Measurements from ENCODE around the gene INSR.

DNA sequence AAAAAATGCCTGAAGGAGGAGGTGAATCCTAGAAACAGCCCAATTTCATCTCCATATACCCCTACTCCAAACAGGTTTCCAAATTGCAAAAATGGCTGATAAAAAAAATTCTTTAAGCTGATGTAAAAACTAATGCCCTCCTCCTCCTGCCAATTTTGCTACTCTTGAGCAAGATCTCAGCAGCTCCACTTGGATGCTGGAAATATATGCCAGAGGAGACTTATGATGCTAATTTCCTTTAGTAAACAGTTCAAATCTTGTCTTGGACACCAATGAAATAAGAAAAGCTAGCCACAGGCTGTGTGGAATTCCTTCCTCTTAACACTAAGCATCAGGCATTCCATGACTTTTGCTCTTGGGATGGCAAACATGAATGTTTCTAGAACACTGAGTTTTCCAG, 67.5 kb downstream of the INSR start:
- TF ChIP-seq CTCF (IDR thresholded peaks at IDR 0.05) (no peak), POLR2A (IDR thresholded peaks at IDR 0.05) (no peak)
